ENCODE data around the gene DNAI1.

GRCh38 chr9:34555002-34555348 is 96.4 kb downstream of the DNAI1 start:
- TF ChIP-seq CTCF (IDR thresholded peaks at IDR 0.05; ENCODE audit: insufficient read depth, low read length) (no peak), POLR2AphosphoS5 (IDR thresholded peaks at IDR 0.05; ENCODE audit: low read depth) (no peak)
